Left hindlimb (tissue), 1 donor: ENCODE results near the gene SNRNP27.
"Not testable (repeated sequence)": the region's sequence is repeated elsewhere in the genome, so short reads cannot be mapped to it uniquely, and the experiment has no call there.

Experiments used
- DNase-seq: peaks from one replicate; pipeline ENCODE4 v3.0.0-alpha.2; 2018

The SNRNP27 gene

GRCh38 chr2:69948032-69948962 lies 54.5 kb downstream of the SNRNP27 start:
- no peak for DNase-seq

DNA sequence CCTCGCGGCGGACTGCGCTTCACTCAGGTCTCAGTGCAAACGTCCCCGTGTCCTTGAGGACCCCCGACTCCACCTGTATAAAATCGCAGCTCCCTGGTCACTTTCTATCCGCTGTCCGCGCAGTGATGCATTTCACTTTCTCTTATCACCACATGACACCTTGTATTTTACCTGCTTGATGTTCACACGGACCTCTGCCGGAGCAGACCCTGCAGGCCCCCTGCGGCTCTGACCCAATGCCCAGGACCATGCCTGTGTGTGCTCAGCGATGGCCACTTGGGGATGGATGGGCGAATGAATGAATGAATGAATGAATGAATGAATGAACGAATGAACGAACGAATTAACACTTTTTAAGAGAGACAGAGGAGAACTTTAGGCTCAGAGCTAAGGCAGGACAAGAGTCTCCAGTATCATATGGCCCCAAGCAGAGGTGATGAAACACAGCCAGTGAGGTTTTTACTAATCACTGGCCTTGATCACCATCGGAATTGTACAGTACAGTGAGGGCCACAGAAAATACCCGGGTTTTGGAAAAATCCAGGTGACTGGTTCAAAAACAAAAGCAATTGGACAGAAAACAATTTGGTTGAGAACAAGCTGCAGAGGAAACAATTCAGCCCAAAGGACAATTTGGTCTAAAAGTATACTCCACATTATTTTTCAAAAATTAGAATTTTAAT lies 55.3 kb downstream of the SNRNP27 start:
- no peak for DNase-seq

DNA sequence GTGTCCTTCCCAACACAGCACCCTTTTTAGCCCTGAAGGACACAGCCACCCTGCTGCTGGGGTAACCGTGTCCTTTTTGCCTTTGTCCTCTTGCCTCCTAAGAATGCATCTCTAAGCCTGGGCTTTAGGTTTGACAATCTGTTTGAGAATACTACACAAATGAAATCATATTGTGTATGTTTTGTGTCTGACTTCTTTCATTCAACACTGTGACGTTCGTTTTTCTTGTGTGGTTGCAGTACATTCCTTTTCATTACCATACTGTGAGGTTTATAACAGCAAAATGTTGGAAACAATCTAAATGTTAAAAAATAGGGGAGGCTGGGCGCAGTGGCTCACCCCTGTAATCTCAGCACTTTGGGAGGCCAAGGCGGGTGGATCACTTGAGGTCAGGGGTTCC lies 56.5 kb downstream of the SNRNP27 start:
- no peak for DNase-seq

GRCh38 chr2:69950671-69951070 lies 56.9 kb downstream of the SNRNP27 start:
- not testable (repeated sequence) for DNase-seq

GRCh38 chr2:69952336-69953115 lies 58.8 kb downstream of the SNRNP27 start:
- no peak for DNase-seq

- no peak for DNase-seq
These were observed 60.3 kb downstream of the SNRNP27 start for GRCh38 chr2:69954084-69954483.
